ENCODE data around the gene AOPEP.

GRCh38 chr9:94895668-94896067 lies 169.2 kb downstream of the AOPEP start:
- no peak for TF ChIP-seq CTCF (conservative IDR thresholded peaks at IDR 0.05; ENCODE audit: low read length)
- no peak for TF ChIP-seq EZH2phosphoT487 (IDR thresholded peaks at IDR 0.05; ENCODE audit: borderline replicate concordance)
